CD14-positive monocyte (primary cell): Measurements from ENCODE around the gene TRAPPC11. TPM values are rescaled to one million over a fixed set of nuclear protein-coding genes. Genes with fewer than 3 reads are reported as not detected.

Experiments
- DNase-seq, 3 donors: peaks; one replicate each; pipeline ENCODE4 v3.0.0-alpha.2; 2011 to 2022
- H2AFZ ChIP-seq: 2 replicates; pipeline ENCODE4 v1.6.0; 2012; ENCODE audit warnings: mild to moderate bottlenecking, low read depth, low read length, inconsistent platforms; ENCODE audit not compliant: insufficient read depth, poor library complexity, severe bottlenecking
- H3K27ac ChIP-seq, 2 donors: 1 replicate in 1 of 2; 2 replicates in 1 of 2; pipeline ENCODE4 v1.5.1; 2012 to 2013; ENCODE audit warnings: low read length in 2 of 2, control low read depth in 1 of 2, inconsistent platforms in 1 of 2, low read depth in 1 of 2, mild to moderate bottlenecking in 1 of 2
- H3K27me3 ChIP-seq, 2 donors: one replicate each; pipeline versions ENCODE4 v1.6.0 to v1.6.1; 2011 to 2013; ENCODE audit warnings: low read length in 2 of 2; ENCODE audit not compliant: control insufficient read depth in 2 of 2, insufficient read depth in 2 of 2
- H3K36me3 ChIP-seq, 2 donors: replicated peaks in 1 of 2; 1 replicate in 1 of 2; 2 replicates in 1 of 2; pipeline versions ENCODE4 v1.5.1 to v1.6.1; 2012 to 2013; ENCODE audit warnings: low read length in 2 of 2, control low read depth in 1 of 2, inconsistent platforms in 1 of 2, mild to moderate bottlenecking in 1 of 2; ENCODE audit not compliant: insufficient read depth in 2 of 2, control insufficient read depth in 1 of 2
- H3K4me1 ChIP-seq, 2 donors: 1 replicate in 1 of 2; 2 replicates in 1 of 2; pipeline versions ENCODE4 v1.5.1 to v1.6.1; 2012 to 2013; ENCODE audit warnings: low read length in 2 of 2, control low read depth in 1 of 2, inconsistent platforms in 1 of 2, mild to moderate bottlenecking in 1 of 2, moderate library complexity in 1 of 2; ENCODE audit not compliant: insufficient read depth in 2 of 2, control insufficient read depth in 1 of 2
- H3K4me2 ChIP-seq: replicated peaks from 2 replicates; pipeline ENCODE3; 2012; ENCODE audit warnings: low read length, moderate library complexity, mild to moderate bottlenecking; ENCODE audit not compliant: poor library complexity, severe bottlenecking; ENCODE audit errors: extremely low read depth
- H3K4me3 ChIP-seq, 3 experiments: fragments of 200-600 bp in 1 of 3; sonication (generic) in 1 of 3; replicated peaks in 1 of 3; 1 replicate in 2 of 3; 2 replicates in 1 of 3; pipeline ENCODE4 v1.5.1; 2011 to 2013; ENCODE audit warnings: low read length in 3 of 3, mild to moderate bottlenecking in 3 of 3, control low read depth in 2 of 3, low read depth in 2 of 3, inconsistent platforms in 1 of 3, moderate library complexity in 1 of 3
- H3K79me2 ChIP-seq: 2 replicates; pipeline ENCODE4 v1.6.0; 2012; ENCODE audit warnings: mild to moderate bottlenecking, control low read depth, inconsistent platforms, low read length, moderate library complexity; ENCODE audit not compliant: insufficient read depth
- H3K9ac ChIP-seq: 2 replicates; pipeline ENCODE4 v1.6.0; 2017; ENCODE audit warnings: low read length, mild to moderate bottlenecking; ENCODE audit not compliant: insufficient read depth, poor library complexity, severe bottlenecking
- H3K9me3 ChIP-seq, 2 donors: replicated peaks in 1 of 2; 1 replicate in 1 of 2; 2 replicates in 1 of 2; pipeline versions ENCODE4 v1.5.1 to v1.6.1; 2012 to 2013; ENCODE audit warnings: low read length in 2 of 2, control low read depth in 1 of 2; ENCODE audit not compliant: control insufficient read depth in 1 of 2, insufficient read depth in 1 of 2
- H4K20me1 ChIP-seq: 2 replicates; pipeline ENCODE4 v1.6.0; 2012; ENCODE audit warnings: mild to moderate bottlenecking, low read length, control low read depth, moderate library complexity; ENCODE audit not compliant: insufficient read depth
- H3K27ac Mint-ChIP-seq, 7 donors: one replicate each; pipeline ENCODE4 v1.8.0; 2020; ENCODE audit warnings: mild to moderate bottlenecking in 7 of 7, mixed read lengths in 7 of 7, moderate library complexity in 6 of 7, inconsistent platforms in 2 of 7
- H3K27me3 Mint-ChIP-seq, 3 donors: one replicate each; pipeline ENCODE4 v1.8.0; 2021 to 2022; ENCODE audit warnings: low read depth in 3 of 3, mild to moderate bottlenecking in 3 of 3, mixed read lengths in 3 of 3, moderate library complexity in 3 of 3, inconsistent platforms in 1 of 3
- H3K36me3 Mint-ChIP-seq, 2 donors: one replicate each; pipeline ENCODE4 v1.8.0; 2020; ENCODE audit warnings: mixed read lengths in 2 of 2, inconsistent platforms in 1 of 2, mild to moderate bottlenecking in 1 of 2
- H3K4me1 Mint-ChIP-seq: one replicate; pipeline ENCODE4 v1.8.0; 2020; ENCODE audit warnings: mild to moderate bottlenecking, mixed read lengths
- H3K4me3 Mint-ChIP-seq, 2 donors: one replicate each; pipeline ENCODE4 v1.8.0; 2020; ENCODE audit warnings: mild to moderate bottlenecking in 2 of 2, mixed read lengths in 2 of 2, moderate library complexity in 1 of 2
- H3K9me3 Mint-ChIP-seq, 7 donors: one replicate each; pipeline ENCODE4 v1.8.0; 2020 to 2022; ENCODE audit warnings: mixed read lengths in 7 of 7, mild to moderate bottlenecking in 6 of 7, moderate library complexity in 6 of 7, inconsistent platforms in 2 of 7
- WGBS: methylation state at CpG from one replicate; pipeline ENCODE4 v1.1.5; 2013; ENCODE audit warnings: missing lambda C conversion rate; ENCODE audit not compliant: insufficient coverage; 5-methylcytosine and 5-hydroxymethylcytosine counted together
- intact Hi-C, 2 donors: fragments of 100-400 bp; cut with micrococcal nuclease; formaldehyde crosslinking; loops; one replicate each; pipeline versions ENCODE4 v1.15.0 to v1.15.1; 2023
- polyA plus RNA-seq, 3 donors: library from polyadenylated mRNA; depleted of rRNA in 1 of 3; unstranded in 2 of 3; stranded (reverse) in 1 of 3; fragments of 300-500 nt in 2 of 3; fragments of >200 nt in 1 of 3; fragmentation: Illumina TruSeq in 2 of 3; gene quantifications; 1 replicate in 2 of 3; 2 replicates in 1 of 3; pipeline ENCODE4 v1.2.3, GENCODE V29; 2012 to 2021
- TF ChIP-seq, protein P1 (sequence below): fragments of 200-600 bp; IDR thresholded peaks from one replicate; pipeline ENCODE4 v1.8.0; 2022; ENCODE audit warnings: antibody characterized with exemption, mild to moderate bottlenecking

TRAPPC11 gene
- polyA plus RNA-seq, 3 donors = 18.4 to 30.7 (median 29.7) TPM

DNA sequence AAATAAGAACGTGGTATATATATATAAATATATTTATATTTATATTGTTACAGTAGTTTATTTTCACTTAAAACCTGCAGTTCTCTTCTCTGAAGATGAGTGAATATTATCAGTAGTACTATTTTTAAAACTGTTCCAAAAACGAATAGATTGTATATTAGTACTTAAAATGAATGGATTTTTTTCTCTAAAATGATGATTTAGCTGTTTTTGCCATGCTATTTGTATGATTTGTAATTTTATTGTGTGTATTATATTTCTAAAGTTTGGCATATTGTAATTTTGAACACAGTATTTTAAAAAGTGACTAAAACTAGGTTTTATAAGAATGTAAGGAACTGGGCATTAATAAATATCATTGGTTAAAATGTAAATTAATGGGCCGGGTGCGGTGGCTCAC lies 22.0 kb downstream of the TRAPPC11 start:
- H3K36me3 Mint-ChIP-seq = peaks cover 79 to 93% of the 10 kb centered on the region in 2 donors
- no peaks in the 10 kb centered on the region for H3K79me2 ChIP-seq
- H3K27ac ChIP-seq = no peak overlapping the region
- no peak overlapping the region for H3K4me3 ChIP-seq
- no peaks in the 10 kb centered on the region for H3K9me3 Mint-ChIP-seq
- no peaks in the 10 kb centered on the region for H3K9me3 ChIP-seq
- intact Hi-C loops = no loop called here
- no peak overlapping the region for H3K4me2 ChIP-seq
- no peak overlapping the region for H3K27ac Mint-ChIP-seq
- no peak overlapping the region for H3K9ac ChIP-seq
- peaks cover 85 to 99% of the 10 kb centered on the region in 2 donors for H3K36me3 ChIP-seq
- no peaks in the 10 kb centered on the region for H3K27me3 ChIP-seq
- no CpG with 5 or more reads among the region's 4 CpGs for WGBS
- TF ChIP-seq, protein P1, sequence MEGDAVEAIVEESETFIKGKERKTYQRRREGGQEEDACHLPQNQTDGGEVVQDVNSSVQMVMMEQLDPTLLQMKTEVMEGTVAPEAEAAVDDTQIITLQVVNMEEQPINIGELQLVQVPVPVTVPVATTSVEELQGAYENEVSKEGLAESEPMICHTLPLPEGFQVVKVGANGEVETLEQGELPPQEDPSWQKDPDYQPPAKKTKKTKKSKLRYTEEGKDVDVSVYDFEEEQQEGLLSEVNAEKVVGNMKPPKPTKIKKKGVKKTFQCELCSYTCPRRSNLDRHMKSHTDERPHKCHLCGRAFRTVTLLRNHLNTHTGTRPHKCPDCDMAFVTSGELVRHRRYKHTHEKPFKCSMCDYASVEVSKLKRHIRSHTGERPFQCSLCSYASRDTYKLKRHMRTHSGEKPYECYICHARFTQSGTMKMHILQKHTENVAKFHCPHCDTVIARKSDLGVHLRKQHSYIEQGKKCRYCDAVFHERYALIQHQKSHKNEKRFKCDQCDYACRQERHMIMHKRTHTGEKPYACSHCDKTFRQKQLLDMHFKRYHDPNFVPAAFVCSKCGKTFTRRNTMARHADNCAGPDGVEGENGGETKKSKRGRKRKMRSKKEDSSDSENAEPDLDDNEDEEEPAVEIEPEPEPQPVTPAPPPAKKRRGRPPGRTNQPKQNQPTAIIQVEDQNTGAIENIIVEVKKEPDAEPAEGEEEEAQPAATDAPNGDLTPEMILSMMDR = no peak
- H3K4me1 ChIP-seq = no peaks in the 10 kb centered on the region
- H3K4me3 Mint-ChIP-seq = no peak overlapping the region
- DNase-seq = no peak
- H3K4me1 Mint-ChIP-seq = no peaks in the 10 kb centered on the region
- no peak overlapping the region for H2AFZ ChIP-seq
- H4K20me1 ChIP-seq = peaks cover 3% of the 10 kb centered on the region
- H3K27me3 Mint-ChIP-seq = no peaks in the 10 kb centered on the region

DNA sequence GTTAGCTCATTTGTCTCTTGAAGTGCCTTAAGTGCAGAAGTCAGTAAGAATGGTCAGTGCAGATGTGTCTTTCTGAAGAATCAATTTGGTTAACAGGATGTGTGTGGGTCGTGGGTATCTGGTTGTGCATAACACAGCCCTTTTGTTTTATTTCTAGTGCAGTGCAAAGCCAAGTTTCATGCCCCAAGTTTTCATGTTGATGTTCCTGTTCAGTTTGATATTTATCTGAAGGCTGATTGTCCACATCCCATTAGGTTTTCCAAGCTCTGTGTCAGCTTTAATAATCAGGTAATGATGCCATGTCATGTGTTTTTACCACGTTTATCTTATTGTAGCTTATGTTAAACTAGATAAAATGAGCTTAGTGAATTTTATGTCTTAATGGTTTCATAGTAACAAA lies 27.4 kb downstream of the TRAPPC11 start:
- Histone ChIP-seq H3K27me3 (no peaks in the 10 kb centered on the region), H3K4me3 (no peak overlapping the region), H3K36me3 (peaks cover 85 to 98% of the 10 kb centered on the region in 2 donors), H3K79me2 (no peaks in the 10 kb centered on the region), H3K4me2 (no peak overlapping the region), H3K9ac (no peak overlapping the region), H3K4me1 (no peaks in the 10 kb centered on the region), H3K9me3 (no peaks in the 10 kb centered on the region), H2AFZ (no peak overlapping the region), H4K20me1 (peaks cover 15% of the 10 kb centered on the region), H3K27ac (no peak overlapping the region)
- Mint-ChIP-seq H3K27ac (no peak overlapping the region), H3K9me3 (no peaks in the 10 kb centered on the region), H3K4me3 (no peak overlapping the region), H3K36me3 (peaks cover 67 to 94% of the 10 kb centered on the region in 2 donors), H3K27me3 (no peaks in the 10 kb centered on the region), H3K4me1 (no peaks in the 10 kb centered on the region)
- no peak for DNase-seq
- WGBS = 100% methylated on average over 1 of the region's 2 CpGs
- intact Hi-C loops = no loop called here
- TF ChIP-seq, protein P1 = no peak
